HepG2 (cell line): ENCODE data around the gene AGBL1. TPM values are rescaled to one million over a fixed set of nuclear protein-coding genes. Genes with fewer than 3 reads are reported as not detected.

Experiments used
- ATAC-seq: fragments of 200-7000 bp; cut with Tn5 transposase; 3 replicates; pipeline ENCODE4 v1.9.1; 2020; ENCODE audit warnings: mild to moderate bottlenecking, moderate library complexity
- BruUV-seq: library from RNA; stranded (reverse); fragments of 400-500 nt; replicated peaks from 2 replicates; lab custom pipeline; 2021; lab: Mats Ljungman, UMichigan
- CTCF ChIA-PET: fragments of 300-600 bp; formaldehyde crosslinking; extraction: SDS; loops from one replicate; lab custom pipeline; 2021; ENCODE audit warnings: low total read pairs, inconsistent platforms, low intra/inter-chr PET ratio; lab: Yijun Ruan, JAX
- POLR2A ChIA-PET: fragments of 350-600 bp; sonication (Branson Sonifier 250); formaldehyde crosslinking; loops from one replicate; lab custom pipeline; 2020; ENCODE audit warnings: antibody characterized with exemption, inconsistent platforms; lab: Yijun Ruan, JAX
- DNase-seq: peaks from one replicate; pipeline ENCODE4 v3.0.0-alpha.2; 2015; ENCODE audit warnings: low spot score
- FAIRE-seq: peaks from 3 replicates; lab custom pipeline; 2011; peaks lifted over from hg19 to GRCh38; lab: Jason Lieb, UNC
- H2AFZ ChIP-seq: one replicate; pipeline ENCODE4 v1.6.1; 2011; ENCODE audit warnings: low read length, inconsistent platforms
- H3K27ac ChIP-seq: fragments of 300-600 bp; 3 replicates; pipeline ENCODE4 v1.8.0; 2011; ENCODE audit warnings: mixed run types, mild to moderate bottlenecking, mixed read lengths, low read length, inconsistent platforms; ENCODE audit not compliant: insufficient read depth; ENCODE audit errors: extremely low read length
- H3K27me3 ChIP-seq, 2 experiments: fragments of 200-600 bp in 1 of 2; 2 replicates in 1 of 2; 3 replicates in 1 of 2; pipeline versions ENCODE4 v1.6.0 to v1.8.0; 2011; ENCODE audit warnings: low read length in 2 of 2, mild to moderate bottlenecking in 2 of 2, moderate library complexity in 2 of 2, inconsistent platforms in 1 of 2; ENCODE audit not compliant: insufficient read depth in 2 of 2, control insufficient read depth in 1 of 2
- H3K36me3 ChIP-seq, 2 experiments: fragments of 200-600 bp in 1 of 2; replicated peaks in 1 of 2; 2 replicates in 1 of 2; 3 replicates in 1 of 2; pipeline versions ENCODE4 v1.5.1 to v1.8.0; 2011; ENCODE audit warnings: low read length in 2 of 2, inconsistent platforms in 1 of 2; ENCODE audit not compliant: insufficient read depth in 2 of 2, control insufficient read depth in 1 of 2
- H3K4me1 ChIP-seq: 2 replicates; pipeline ENCODE4 v1.5.1; 2012; ENCODE audit warnings: low read length, inconsistent platforms; ENCODE audit not compliant: insufficient read depth
- H3K4me2 ChIP-seq: 2 replicates; pipeline ENCODE4 v1.6.0; 2011; ENCODE audit warnings: low read depth, low read length, inconsistent platforms
- H3K4me3 ChIP-seq, 3 experiments: fragments of 200-600 bp in 1 of 3; sonication (generic), shearing (Covaris generic) in 1 of 3; replicated peaks in 1 of 3; 2 replicates each; pipeline ENCODE4 v1.5.1; 2011 to 2016; ENCODE audit warnings: low read length in 3 of 3, inconsistent platforms in 2 of 3, low read depth in 2 of 3, mild to moderate bottlenecking in 2 of 3, control low read depth in 1 of 3, mixed read lengths in 1 of 3; ENCODE audit not compliant: insufficient read depth in 1 of 3
- H3K79me2 ChIP-seq: one replicate; pipeline ENCODE4 v1.6.1; 2011; ENCODE audit warnings: low read length, inconsistent platforms; ENCODE audit not compliant: insufficient read depth
- H3K9ac ChIP-seq: 2 replicates; pipeline ENCODE4 v1.6.0; 2011; ENCODE audit warnings: mild to moderate bottlenecking, low read depth, low read length, inconsistent platforms; ENCODE audit not compliant: insufficient read depth
- H3K9me3 ChIP-seq: 2 replicates; pipeline ENCODE4 v1.5.1; 2012; ENCODE audit warnings: mild to moderate bottlenecking, low read length
- H4K20me1 ChIP-seq: 2 replicates; pipeline ENCODE4 v1.6.0; 2011; ENCODE audit warnings: inconsistent platforms, mild to moderate bottlenecking, low read length, moderate library complexity; ENCODE audit not compliant: insufficient read depth
- CCAR2 ChIP-seq: fragments of 200-400 bp; formaldehyde crosslinking; optimal IDR thresholded peaks from 2 replicates; pipeline ENCODE3; 2018; ENCODE audit warnings: low read depth, mild to moderate bottlenecking, low read length, moderate library complexity
- CENPX ChIP-seq: sonication (generic); formaldehyde crosslinking; IDR thresholded peaks from 2 replicates; pipeline ENCODE4 v1.9.0; 2021; ENCODE audit warnings: mild to moderate bottlenecking, missing genetic modification reagents, moderate library complexity
- MAFF ChIP-seq: IDR thresholded peaks from 2 replicates; pipeline ENCODE4 v1.6.1; 2011; ENCODE audit warnings: low read depth, low read length, improper control_type of control experiment
- MAFK ChIP-seq, 2 experiments: IDR thresholded peaks in 1 of 2; conservative IDR thresholded peaks in 1 of 2; 2 replicates each; pipeline ENCODE4 v1.6.1; 2011; ENCODE audit warnings: improper control_type of control experiment in 2 of 2, low read length in 2 of 2
- NBN ChIP-seq: fragments of 450-650 bp; conservative IDR thresholded peaks from 2 replicates; pipeline ENCODE4 v1.6.1; 2017
- SIX4 ChIP-seq: sonication (generic); formaldehyde crosslinking; IDR thresholded peaks from 2 replicates; pipeline ENCODE4 v1.4.0; 2020; ENCODE audit warnings: missing genetic modification reagents
- SNRNP70 ChIP-seq: fragments of 200-400 bp; formaldehyde crosslinking; IDR thresholded peaks from 2 replicates; pipeline ENCODE4 v1.6.1; 2017; ENCODE audit warnings: mild to moderate bottlenecking, low read depth, low read length, moderate library complexity
- STAT5B ChIP-seq: sonication (generic); formaldehyde crosslinking; IDR thresholded peaks from 2 replicates; pipeline ENCODE4 v1.4.0; 2020; ENCODE audit warnings: missing genetic modification reagents
- WIZ ChIP-seq: sonication (generic); formaldehyde crosslinking; IDR thresholded peaks from 2 replicates; pipeline ENCODE4 v1.5.1; 2020; ENCODE audit warnings: mild to moderate bottlenecking, missing genetic modification reagents
- ZMAT3 ChIP-seq: sonication (generic); formaldehyde crosslinking; conservative IDR thresholded peaks from 2 replicates; pipeline ENCODE4 v1.7.0; 2021; ENCODE audit warnings: missing genetic modification reagents
- ZNF570 ChIP-seq: sonication (generic); formaldehyde crosslinking; IDR thresholded peaks from 2 replicates; pipeline ENCODE4 v1.4.0; 2020; ENCODE audit warnings: mild to moderate bottlenecking, missing genetic modification reagents, borderline replicate concordance
- WGBS: methylation state at CpG from one replicate; pipeline ENCODE4 v1.1.6; 2017; ENCODE audit warnings: low lambda C conversion rate; 5-methylcytosine and 5-hydroxymethylcytosine counted together
- in situ Hi-C: cut with HindIII; loops from 2 replicates; pipeline ENCODE4 v1.10.0; 2017; ENCODE audit warnings: low pct_unique_long_range_greater_than_20kb; ENCODE audit not compliant: extremely low pct_ligation_motif_present
- intact Hi-C: fragments of 100-400 bp; cut with micrococcal nuclease; formaldehyde crosslinking; loops from one replicate; pipeline ENCODE4 v1.10.0; 2022; ENCODE audit not compliant: unreplicated experiment
- polyA plus RNA-seq, 8 experiments: library from polyadenylated mRNA; depleted of rRNA in 3 of 8; stranded (reverse) in 7 of 8; unstranded in 1 of 8; fragments of >200 nt; fragmentation: Illumina TruSeq in 4 of 8; extraction: Trizol in 4 of 8; gene quantifications; 2 replicates each; pipeline versions ENCODE4 v1.2.1 to v1.2.3, GENCODE V29; 2011 to 2016; ENCODE audit warnings: low read depth in 4 of 8, missing spikeins in 1 of 8, mixed read lengths in 1 of 8; ENCODE audit not compliant: insufficient read depth in 1 of 8
- total RNA-seq, 5 experiments: library from RNA; depleted of rRNA; stranded (reverse); fragments of >200 nt; fragmentation: Illumina TruSeq; extraction: Trizol; gene quantifications; 2 replicates each; pipeline ENCODE4 v1.2.3, GENCODE V29; 2016; ENCODE audit warnings: low read depth in 1 of 5
- TF ChIP-seq, protein P1 (sequence below): sonication (generic); IDR thresholded peaks from 2 replicates; pipeline ENCODE4 v1.6.1; 2016; ENCODE audit warnings: low read depth, borderline replicate concordance
- TF ChIP-seq, protein P2 (sequence below): IDR thresholded peaks from 2 replicates; pipeline ENCODE4 v1.6.1; 2016; ENCODE audit warnings: missing compliant biosample characterization, missing genetic modification reagents, borderline replicate concordance
- TF ChIP-seq, protein P3 (sequence below): sonication (generic); formaldehyde crosslinking; IDR thresholded peaks from 2 replicates; pipeline ENCODE4 v1.9.0; 2021; ENCODE audit warnings: missing genetic modification reagents, borderline replicate concordance
- TF ChIP-seq, protein P4 (sequence below): sonication (generic); formaldehyde crosslinking; IDR thresholded peaks from 2 replicates; pipeline ENCODE4 v1.5.1; 2020; ENCODE audit warnings: missing genetic modification reagents, mild to moderate bottlenecking, borderline replicate concordance

The AGBL1 gene
- total and polyA plus RNA-seq, 2 of the 13 experiments (the other 11 are each of a cell fraction or from before 2014, with no cell fraction given) = 0.01 TPM; not detected in 1

DNA sequence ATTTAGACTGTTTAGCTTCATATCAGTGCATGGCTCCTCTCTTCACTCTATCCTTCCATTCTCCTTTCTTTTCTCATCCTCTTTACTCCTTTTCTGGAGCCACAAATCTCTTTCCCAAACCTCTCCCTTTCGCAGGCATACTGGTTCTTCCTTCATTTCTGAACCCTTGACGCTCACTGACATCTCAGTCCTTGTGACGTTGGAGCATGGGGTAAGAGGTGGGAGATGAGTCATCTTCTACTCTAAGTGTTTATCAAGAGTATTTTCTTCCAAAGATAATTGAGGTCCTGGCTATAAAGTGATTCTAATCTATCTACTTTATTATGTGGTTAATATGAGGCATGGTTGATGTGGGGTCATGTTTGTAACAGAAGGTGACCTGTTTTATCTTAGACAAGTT lies 414.2 kb downstream of the AGBL1 start:
- Histone ChIP-seq H3K4me3 (no peak overlapping the region), H3K36me3 (no peaks in the 10 kb centered on the region), H3K4me2 (no peak overlapping the region), H3K4me1 (no peaks in the 10 kb centered on the region), H2AFZ (no peak overlapping the region), H3K9me3 (peaks cover 79% of the 10 kb centered on the region), H3K27me3 (no peaks in the 10 kb centered on the region), H3K79me2 (no peaks in the 10 kb centered on the region), H4K20me1 (no peaks in the 10 kb centered on the region), H3K9ac (no peak overlapping the region), H3K27ac (no peak overlapping the region)
- intact Hi-C loops (no loop called here), in situ Hi-C loops (no loop called here)
- CTCF ChIA-PET = no interaction called here
- no peak for FAIRE-seq
- TF ChIP-seq STAT5B (CRISPR knock-in tag) = no peak
- ATAC-seq = no peak
- WGBS = 2% methylated on average over 3 of the region's 3 CpGs
- no TSS peak for BruUV-seq
- DNase-seq = no peak
- POLR2A ChIA-PET = no interaction called here

DNA sequence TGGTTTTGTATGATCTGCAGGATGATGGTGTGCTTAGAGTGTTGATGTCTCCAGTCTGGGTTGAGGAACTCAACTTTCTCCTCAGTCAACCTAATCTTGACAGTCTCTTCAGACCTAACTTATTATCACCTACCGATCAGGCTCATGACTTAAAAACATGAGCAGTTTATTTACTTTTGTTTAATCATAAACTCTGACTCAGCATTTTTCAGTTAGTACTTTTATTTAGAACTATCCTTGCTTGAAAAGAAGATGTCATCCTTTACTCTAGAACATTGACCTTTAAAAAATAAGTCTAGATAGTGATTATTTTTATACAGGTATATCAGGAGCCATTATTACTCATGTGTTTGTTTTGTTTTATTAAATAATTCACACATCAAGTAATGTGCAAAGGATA lies 414.8 kb downstream of the AGBL1 start:
- POLR2A ChIA-PET = no interaction called here
- TF ChIP-seq ZNF570 (no peak), SNRNP70 (no peak), CCAR2 (no peak), MAFK (conservative IDR thresholded peaks at IDR 0.05 in 1 of 2, IDR thresholded peaks at IDR 0.05 in 1 of 2; ENCODE audit: low read length in 2 of 2) (peak; percentile 94 to 98), CENPX (CRISPR knock-in tag) (no peak), SIX4 (no peak), ZMAT3 (CRISPR knock-in tag) (no peak), NBN (no peak), MAFF (peak; percentile 95), WIZ (CRISPR knock-in tag) (no peak)
- TF ChIP-seq, protein P1, sequence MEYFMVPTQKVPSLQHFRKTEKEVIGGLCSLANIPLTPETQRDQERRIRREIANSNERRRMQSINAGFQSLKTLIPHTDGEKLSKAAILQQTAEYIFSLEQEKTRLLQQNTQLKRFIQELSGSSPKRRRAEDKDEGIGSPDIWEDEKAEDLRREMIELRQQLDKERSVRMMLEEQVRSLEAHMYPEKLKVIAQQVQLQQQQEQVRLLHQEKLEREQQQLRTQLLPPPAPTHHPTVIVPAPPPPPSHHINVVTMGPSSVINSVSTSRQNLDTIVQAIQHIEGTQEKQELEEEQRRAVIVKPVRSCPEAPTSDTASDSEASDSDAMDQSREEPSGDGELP = no peak
- TF ChIP-seq, protein P2, sequence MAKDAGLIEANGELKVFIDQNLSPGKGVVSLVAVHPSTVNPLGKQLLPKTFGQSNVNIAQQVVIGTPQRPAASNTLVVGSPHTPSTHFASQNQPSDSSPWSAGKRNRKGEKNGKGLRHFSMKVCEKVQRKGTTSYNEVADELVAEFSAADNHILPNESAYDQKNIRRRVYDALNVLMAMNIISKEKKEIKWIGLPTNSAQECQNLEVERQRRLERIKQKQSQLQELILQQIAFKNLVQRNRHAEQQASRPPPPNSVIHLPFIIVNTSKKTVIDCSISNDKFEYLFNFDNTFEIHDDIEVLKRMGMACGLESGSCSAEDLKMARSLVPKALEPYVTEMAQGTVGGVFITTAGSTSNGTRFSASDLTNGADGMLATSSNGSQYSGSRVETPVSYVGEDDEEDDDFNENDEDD = no peak
- TF ChIP-seq, protein P3, sequence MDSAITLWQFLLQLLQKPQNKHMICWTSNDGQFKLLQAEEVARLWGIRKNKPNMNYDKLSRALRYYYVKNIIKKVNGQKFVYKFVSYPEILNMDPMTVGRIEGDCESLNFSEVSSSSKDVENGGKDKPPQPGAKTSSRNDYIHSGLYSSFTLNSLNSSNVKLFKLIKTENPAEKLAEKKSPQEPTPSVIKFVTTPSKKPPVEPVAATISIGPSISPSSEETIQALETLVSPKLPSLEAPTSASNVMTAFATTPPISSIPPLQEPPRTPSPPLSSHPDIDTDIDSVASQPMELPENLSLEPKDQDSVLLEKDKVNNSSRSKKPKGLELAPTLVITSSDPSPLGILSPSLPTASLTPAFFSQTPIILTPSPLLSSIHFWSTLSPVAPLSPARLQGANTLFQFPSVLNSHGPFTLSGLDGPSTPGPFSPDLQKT (CRISPR knock-in tag) = no peak
- TF ChIP-seq, protein P4, sequence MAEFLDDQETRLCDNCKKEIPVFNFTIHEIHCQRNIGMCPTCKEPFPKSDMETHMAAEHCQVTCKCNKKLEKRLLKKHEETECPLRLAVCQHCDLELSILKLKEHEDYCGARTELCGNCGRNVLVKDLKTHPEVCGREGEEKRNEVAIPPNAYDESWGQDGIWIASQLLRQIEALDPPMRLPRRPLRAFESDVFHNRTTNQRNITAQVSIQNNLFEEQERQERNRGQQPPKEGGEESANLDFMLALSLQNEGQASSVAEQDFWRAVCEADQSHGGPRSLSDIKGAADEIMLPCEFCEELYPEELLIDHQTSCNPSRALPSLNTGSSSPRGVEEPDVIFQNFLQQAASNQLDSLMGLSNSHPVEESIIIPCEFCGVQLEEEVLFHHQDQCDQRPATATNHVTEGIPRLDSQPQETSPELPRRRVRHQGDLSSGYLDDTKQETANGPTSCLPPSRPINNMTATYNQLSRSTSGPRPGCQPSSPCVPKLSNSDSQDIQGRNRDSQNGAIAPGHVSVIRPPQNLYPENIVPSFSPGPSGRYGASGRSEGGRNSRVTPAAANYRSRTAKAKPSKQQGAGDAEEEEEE (CRISPR knock-in tag) = no peak
- Histone ChIP-seq H3K36me3 (no peaks in the 10 kb centered on the region), H4K20me1 (no peaks in the 10 kb centered on the region), H3K27me3 (no peaks in the 10 kb centered on the region), H3K27ac (no peak overlapping the region), H3K79me2 (no peaks in the 10 kb centered on the region), H3K4me1 (no peaks in the 10 kb centered on the region), H3K9me3 (peaks cover 77% of the 10 kb centered on the region), H2AFZ (no peak overlapping the region), H3K9ac (no peak overlapping the region), H3K4me3 (no peak overlapping the region), H3K4me2 (no peak overlapping the region)
- no peak for DNase-seq
- intact Hi-C loops (no loop called here), in situ Hi-C loops (no loop called here)
- CTCF ChIA-PET = no interaction called here
- FAIRE-seq = no peak
- ATAC-seq = no peak
- BruUV-seq = no TSS peak
- WGBS = 5% methylated on average over 1 of the region's 1 CpG
